CD14-positive monocyte (primary cell): ENCODE results near the gene GPHA2. TPM values are rescaled to one million over a fixed set of nuclear protein-coding genes. Genes with fewer than 3 reads are reported as not detected.

Source experiments
- DNase-seq, 3 donors: peaks; one replicate each; pipeline ENCODE4 v3.0.0-alpha.2; 2011 to 2022
- H2AFZ ChIP-seq: 2 replicates; pipeline ENCODE4 v1.6.0; 2012; ENCODE audit warnings: mild to moderate bottlenecking, low read depth, low read length, inconsistent platforms; ENCODE audit not compliant: insufficient read depth, poor library complexity, severe bottlenecking
- H3K27ac ChIP-seq, 2 donors: 1 replicate in 1 of 2; 2 replicates in 1 of 2; pipeline ENCODE4 v1.5.1; 2012 to 2013; ENCODE audit warnings: low read length in 2 of 2, control low read depth in 1 of 2, inconsistent platforms in 1 of 2, low read depth in 1 of 2, mild to moderate bottlenecking in 1 of 2
- H3K27me3 ChIP-seq, 2 donors: one replicate each; pipeline versions ENCODE4 v1.6.0 to v1.6.1; 2011 to 2013; ENCODE audit warnings: low read length in 2 of 2; ENCODE audit not compliant: control insufficient read depth in 2 of 2, insufficient read depth in 2 of 2
- H3K36me3 ChIP-seq, 2 donors: replicated peaks in 1 of 2; 1 replicate in 1 of 2; 2 replicates in 1 of 2; pipeline versions ENCODE4 v1.5.1 to v1.6.1; 2012 to 2013; ENCODE audit warnings: low read length in 2 of 2, control low read depth in 1 of 2, inconsistent platforms in 1 of 2, mild to moderate bottlenecking in 1 of 2; ENCODE audit not compliant: insufficient read depth in 2 of 2, control insufficient read depth in 1 of 2
- H3K4me1 ChIP-seq, 2 donors: 1 replicate in 1 of 2; 2 replicates in 1 of 2; pipeline versions ENCODE4 v1.5.1 to v1.6.1; 2012 to 2013; ENCODE audit warnings: low read length in 2 of 2, control low read depth in 1 of 2, inconsistent platforms in 1 of 2, mild to moderate bottlenecking in 1 of 2, moderate library complexity in 1 of 2; ENCODE audit not compliant: insufficient read depth in 2 of 2, control insufficient read depth in 1 of 2
- H3K4me2 ChIP-seq: replicated peaks from 2 replicates; pipeline ENCODE3; 2012; ENCODE audit warnings: low read length, moderate library complexity, mild to moderate bottlenecking; ENCODE audit not compliant: poor library complexity, severe bottlenecking; ENCODE audit errors: extremely low read depth
- H3K4me3 ChIP-seq, 3 experiments: fragments of 200-600 bp in 1 of 3; sonication (generic) in 1 of 3; replicated peaks in 1 of 3; 1 replicate in 2 of 3; 2 replicates in 1 of 3; pipeline ENCODE4 v1.5.1; 2011 to 2013; ENCODE audit warnings: low read length in 3 of 3, mild to moderate bottlenecking in 3 of 3, control low read depth in 2 of 3, low read depth in 2 of 3, inconsistent platforms in 1 of 3, moderate library complexity in 1 of 3
- H3K79me2 ChIP-seq: 2 replicates; pipeline ENCODE4 v1.6.0; 2012; ENCODE audit warnings: mild to moderate bottlenecking, control low read depth, inconsistent platforms, low read length, moderate library complexity; ENCODE audit not compliant: insufficient read depth
- H3K9ac ChIP-seq: 2 replicates; pipeline ENCODE4 v1.6.0; 2017; ENCODE audit warnings: low read length, mild to moderate bottlenecking; ENCODE audit not compliant: insufficient read depth, poor library complexity, severe bottlenecking
- H3K9me3 ChIP-seq, 2 donors: replicated peaks in 1 of 2; 1 replicate in 1 of 2; 2 replicates in 1 of 2; pipeline versions ENCODE4 v1.5.1 to v1.6.1; 2012 to 2013; ENCODE audit warnings: low read length in 2 of 2, control low read depth in 1 of 2; ENCODE audit not compliant: control insufficient read depth in 1 of 2, insufficient read depth in 1 of 2
- H4K20me1 ChIP-seq: 2 replicates; pipeline ENCODE4 v1.6.0; 2012; ENCODE audit warnings: mild to moderate bottlenecking, low read length, control low read depth, moderate library complexity; ENCODE audit not compliant: insufficient read depth
- H3K27ac Mint-ChIP-seq, 7 donors: one replicate each; pipeline ENCODE4 v1.8.0; 2020; ENCODE audit warnings: mild to moderate bottlenecking in 7 of 7, mixed read lengths in 7 of 7, moderate library complexity in 6 of 7, inconsistent platforms in 2 of 7
- H3K27me3 Mint-ChIP-seq, 3 donors: one replicate each; pipeline ENCODE4 v1.8.0; 2021 to 2022; ENCODE audit warnings: low read depth in 3 of 3, mild to moderate bottlenecking in 3 of 3, mixed read lengths in 3 of 3, moderate library complexity in 3 of 3, inconsistent platforms in 1 of 3
- H3K36me3 Mint-ChIP-seq, 2 donors: one replicate each; pipeline ENCODE4 v1.8.0; 2020; ENCODE audit warnings: mixed read lengths in 2 of 2, inconsistent platforms in 1 of 2, mild to moderate bottlenecking in 1 of 2
- H3K4me1 Mint-ChIP-seq: one replicate; pipeline ENCODE4 v1.8.0; 2020; ENCODE audit warnings: mild to moderate bottlenecking, mixed read lengths
- H3K4me3 Mint-ChIP-seq, 2 donors: one replicate each; pipeline ENCODE4 v1.8.0; 2020; ENCODE audit warnings: mild to moderate bottlenecking in 2 of 2, mixed read lengths in 2 of 2, moderate library complexity in 1 of 2
- H3K9me3 Mint-ChIP-seq, 7 donors: one replicate each; pipeline ENCODE4 v1.8.0; 2020 to 2022; ENCODE audit warnings: mixed read lengths in 7 of 7, mild to moderate bottlenecking in 6 of 7, moderate library complexity in 6 of 7, inconsistent platforms in 2 of 7
- CTCF ChIP-seq: fragments of 200-600 bp; IDR thresholded peaks from one replicate; pipeline ENCODE4 v1.8.0; 2022; ENCODE audit warnings: antibody characterized with exemption, mild to moderate bottlenecking
- WGBS: methylation state at CpG from one replicate; pipeline ENCODE4 v1.1.5; 2013; ENCODE audit warnings: missing lambda C conversion rate; ENCODE audit not compliant: insufficient coverage; 5-methylcytosine and 5-hydroxymethylcytosine counted together
- intact Hi-C, 2 donors: fragments of 100-400 bp; cut with micrococcal nuclease; formaldehyde crosslinking; loops; one replicate each; pipeline versions ENCODE4 v1.15.0 to v1.15.1; 2023
- polyA plus RNA-seq, 3 donors: library from polyadenylated mRNA; depleted of rRNA in 1 of 3; unstranded in 2 of 3; stranded (reverse) in 1 of 3; fragments of 300-500 nt in 2 of 3; fragments of >200 nt in 1 of 3; fragmentation: Illumina TruSeq in 2 of 3; gene quantifications; 1 replicate in 2 of 3; 2 replicates in 1 of 3; pipeline ENCODE4 v1.2.3, GENCODE V29; 2012 to 2021

Gene GPHA2
- polyA plus RNA-seq, 3 donors: not detected

- intact Hi-C loops: loop anchor here in 1 of 2 donors (1.0 kb wide), 1 partner anchor 89 kb away; no protein-coding TSS in a partner anchor
- H3K4me1 ChIP-seq: peaks cover 14 to 27% of the 10 kb centered on the region in 2 donors
These were observed 11.5 kb downstream of the GPHA2 start, which contains the start of gene PPP2R5B for GRCh38 chr11:64923944-64924909. TSS of gene PPP2R5B (plus strand) at chr11:64924689. CDS start at chr11:64925735, 1,046 bp downstream.

More at GRCh38 chr11:64923944-64924909, 11.5 kb downstream of the GPHA2 start, which contains the start of gene PPP2R5B:
- peak within 1 kb of the TSS; percentile 67 to 99 for H3K27ac ChIP-seq
- peak within 1 kb of the TSS; percentile 98 for H3K4me2 ChIP-seq
- Mint-ChIP-seq H3K4me1 (peaks cover 16% of the 10 kb centered on the region), H3K9me3 (no peaks in the 10 kb centered on the region), H3K4me3 (peak within 1 kb of the TSS; percentile 90 to 98), H3K36me3 (peaks cover 25 to 27% of the 10 kb centered on the region in 2 donors), H3K27me3 (peaks cover under 1 to 5% (median 3%) of the 10 kb centered on the region in 3 donors), H3K27ac (peak within 1 kb of the TSS; percentile 96 to 100 (median 99))
- H3K79me2 ChIP-seq: no peaks in the 10 kb centered on the region
- 2% methylated on average over 45 of the region's 47 CpGs for whole genome bisulfite sequencing
- H3K27me3 ChIP-seq: no peaks in the 10 kb centered on the region
- TF ChIP-seq CTCF: no peak
- peak within 1 kb of the TSS; percentile 60 to 95 (median 63) for H3K4me3 ChIP-seq
- no peaks in the 10 kb centered on the region for H3K9me3 ChIP-seq
- H2AFZ ChIP-seq: peak within 1 kb of the TSS; percentile 100
- peak within 1 kb of the TSS; percentile 83 for H3K9ac ChIP-seq
- peak; percentile 91 to 94 (median 93) for DNase-seq
- peaks cover 4 to 24% of the 10 kb centered on the region in 2 donors for H3K36me3 ChIP-seq
- H4K20me1 ChIP-seq: no peaks in the 10 kb centered on the region
